Left ventricle myocardium inferior (tissue), 1 donor: ENCODE data around the gene TPTE2. TPM values are rescaled to one million over a fixed set of nuclear protein-coding genes. Genes with fewer than 3 reads are reported as not detected.
"Not testable (repeated sequence)": the region's sequence is repeated elsewhere in the genome, so short reads cannot be mapped to it uniquely, and the experiment has no call there.

Source experiments
- DNase-seq: peaks from one replicate; pipeline ENCODE4 v3.0.0-alpha.2; 2020
- H3K27ac ChIP-seq: fragments of 200-600 bp; replicated peaks from 2 replicates; pipeline ENCODE4 v1.8.0; 2021
- H3K27me3 ChIP-seq: fragments of 200-600 bp; 2 replicates; pipeline ENCODE4 v1.8.0; 2021; ENCODE audit warnings: low read depth
- H3K36me3 ChIP-seq: fragments of 200-600 bp; 2 replicates; pipeline ENCODE4 v1.8.0; 2021
- H3K4me1 ChIP-seq: fragments of 200-600 bp; 2 replicates; pipeline ENCODE4 v1.8.0; 2021
- H3K4me3 ChIP-seq: fragments of 200-600 bp; 2 replicates; pipeline ENCODE4 v1.8.0; 2021; ENCODE audit warnings: mild to moderate bottlenecking, moderate library complexity
- H3K9me3 ChIP-seq: fragments of 200-600 bp; replicated peaks from 2 replicates; pipeline ENCODE4 v1.8.0; 2021
- intact Hi-C: fragments of 100-400 bp; cut with micrococcal nuclease; formaldehyde crosslinking; loops from one replicate; pipeline ENCODE4 v1.11.0; 2022
- total RNA-seq: library from RNA; stranded (reverse); fragmentation: NEBNext Ultra II Directional; extraction: Animal tissue kit (Norgen Biotek cat#: 25700); gene quantifications from one replicate; pipeline ENCODE4 v1.2.1, GENCODE V29; 2021
- TF ChIP-seq, protein P1 (sequence below): fragments of 200-600 bp; IDR thresholded peaks from 2 replicates; pipeline ENCODE4 v1.8.0; 2021; ENCODE audit warnings: antibody characterized with exemption, mild to moderate bottlenecking, borderline replicate concordance
- donor health status: DM: no; HTN: yes; CAD: no; lungs with severe emphysema.

The TPTE2 gene
- total RNA-seq, 1 donor from 2014 or later: not detected

DNA sequence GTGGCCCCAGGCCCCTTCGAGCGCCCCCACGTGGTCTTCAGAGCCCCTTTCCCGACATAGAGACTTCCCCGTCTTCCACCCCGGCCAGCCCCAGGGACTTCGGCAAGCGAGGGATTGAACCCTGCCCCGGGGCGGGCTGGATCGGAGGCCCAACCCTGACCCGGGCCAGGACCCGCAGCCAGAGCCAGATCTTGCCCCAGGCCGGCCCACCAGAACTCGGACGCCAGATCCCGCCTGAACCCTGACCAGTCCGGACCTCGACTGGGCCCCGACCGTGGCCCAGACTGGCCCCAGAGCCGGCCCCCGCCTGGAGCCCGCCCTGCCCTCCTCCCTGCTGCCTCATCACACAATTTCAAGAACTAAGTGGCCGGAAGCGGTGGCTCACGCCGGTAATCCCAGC is 253 bp upstream of the TPTE2 start:
- no peak for DNase-seq
- intact Hi-C loops: no loop called here
- H3K4me3 ChIP-seq: no peak overlapping the region
- TF ChIP-seq, protein P1, sequence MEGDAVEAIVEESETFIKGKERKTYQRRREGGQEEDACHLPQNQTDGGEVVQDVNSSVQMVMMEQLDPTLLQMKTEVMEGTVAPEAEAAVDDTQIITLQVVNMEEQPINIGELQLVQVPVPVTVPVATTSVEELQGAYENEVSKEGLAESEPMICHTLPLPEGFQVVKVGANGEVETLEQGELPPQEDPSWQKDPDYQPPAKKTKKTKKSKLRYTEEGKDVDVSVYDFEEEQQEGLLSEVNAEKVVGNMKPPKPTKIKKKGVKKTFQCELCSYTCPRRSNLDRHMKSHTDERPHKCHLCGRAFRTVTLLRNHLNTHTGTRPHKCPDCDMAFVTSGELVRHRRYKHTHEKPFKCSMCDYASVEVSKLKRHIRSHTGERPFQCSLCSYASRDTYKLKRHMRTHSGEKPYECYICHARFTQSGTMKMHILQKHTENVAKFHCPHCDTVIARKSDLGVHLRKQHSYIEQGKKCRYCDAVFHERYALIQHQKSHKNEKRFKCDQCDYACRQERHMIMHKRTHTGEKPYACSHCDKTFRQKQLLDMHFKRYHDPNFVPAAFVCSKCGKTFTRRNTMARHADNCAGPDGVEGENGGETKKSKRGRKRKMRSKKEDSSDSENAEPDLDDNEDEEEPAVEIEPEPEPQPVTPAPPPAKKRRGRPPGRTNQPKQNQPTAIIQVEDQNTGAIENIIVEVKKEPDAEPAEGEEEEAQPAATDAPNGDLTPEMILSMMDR: no peak
- no peaks in the 10 kb centered on the region for H3K9me3 ChIP-seq
- H3K27me3 ChIP-seq: peaks cover 15% of the 10 kb centered on the region
- H3K36me3 ChIP-seq: no peaks in the 10 kb centered on the region
- peaks cover 3% of the 10 kb centered on the region for H3K4me1 ChIP-seq
- no peak overlapping the region for H3K27ac ChIP-seq

DNA sequence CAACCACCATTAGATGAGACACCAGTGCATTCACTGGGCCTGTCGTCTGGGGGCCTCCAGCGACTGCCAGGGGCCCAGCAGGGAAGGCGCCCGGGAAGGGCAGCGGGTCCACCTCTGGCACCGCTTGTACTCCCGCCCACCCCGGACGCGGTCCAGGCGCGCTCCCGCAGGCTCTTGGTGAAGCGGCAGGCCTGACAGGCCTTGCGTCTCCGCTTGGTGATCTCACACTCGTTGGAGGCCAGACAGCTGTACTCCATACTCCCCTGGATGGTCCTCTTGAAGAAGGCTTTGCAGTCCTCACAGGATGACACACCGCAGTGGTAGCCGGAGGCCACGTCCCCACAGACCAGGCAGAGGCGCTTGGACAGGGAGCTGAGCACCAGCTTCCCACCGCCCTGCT is 660 bp downstream of the TPTE2 start:
- DNase-seq, H3K4me1 ChIP-seq, H3K4me3 ChIP-seq, H3K27me3 ChIP-seq, H3K27ac ChIP-seq, H3K9me3 ChIP-seq, H3K36me3 ChIP-seq, intact Hi-C loops: not testable (repeated sequence)

DNA sequence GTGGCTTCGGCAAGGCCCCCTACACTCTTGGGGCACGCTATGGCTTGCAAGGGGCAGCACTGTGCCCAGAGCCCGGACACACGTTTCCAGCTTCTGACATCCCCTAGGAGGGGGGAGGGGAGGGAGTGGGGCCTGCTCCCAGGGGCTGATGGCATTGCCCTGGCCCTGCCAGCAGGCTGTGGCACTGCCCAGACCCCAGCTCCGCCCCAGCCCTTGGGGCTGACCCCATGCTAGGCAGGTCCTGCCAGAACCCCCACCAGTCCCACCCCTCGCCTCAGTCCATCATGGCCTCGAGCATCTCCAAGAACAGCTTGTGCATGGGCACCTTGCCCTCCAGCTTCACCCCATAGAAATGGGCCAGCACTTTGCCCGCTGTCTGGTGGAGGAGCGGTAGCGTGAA is 1.6 kb downstream of the TPTE2 start:
- DNase-seq, H3K4me3 ChIP-seq, H3K27me3 ChIP-seq, H3K4me1 ChIP-seq, H3K27ac ChIP-seq, intact Hi-C loops, H3K9me3 ChIP-seq, H3K36me3 ChIP-seq: not testable (repeated sequence)

DNA sequence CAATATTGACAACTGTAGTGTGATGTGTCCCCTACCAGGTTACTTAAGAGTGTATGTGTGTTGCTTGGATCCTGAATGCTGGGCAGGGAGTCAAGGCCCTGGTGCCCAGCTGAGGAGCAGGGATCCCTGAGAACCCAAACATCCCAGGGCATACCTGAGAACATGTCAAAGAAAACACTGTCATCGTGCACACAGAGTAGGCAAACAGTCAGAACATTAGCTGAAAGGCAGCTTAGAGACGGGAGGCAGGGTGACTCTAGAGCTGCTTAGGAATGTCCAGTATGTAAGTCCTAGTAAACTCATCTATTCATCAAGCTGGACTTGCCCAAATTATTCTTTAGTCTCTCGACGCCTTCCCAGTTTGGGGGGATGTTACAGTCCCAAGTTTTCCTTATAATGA is 4.0 kb downstream of the TPTE2 start:
- H3K27ac ChIP-seq, H3K36me3 ChIP-seq, intact Hi-C loops, DNase-seq, H3K4me3 ChIP-seq, H3K9me3 ChIP-seq, H3K27me3 ChIP-seq, H3K4me1 ChIP-seq: not testable (repeated sequence)

DNA sequence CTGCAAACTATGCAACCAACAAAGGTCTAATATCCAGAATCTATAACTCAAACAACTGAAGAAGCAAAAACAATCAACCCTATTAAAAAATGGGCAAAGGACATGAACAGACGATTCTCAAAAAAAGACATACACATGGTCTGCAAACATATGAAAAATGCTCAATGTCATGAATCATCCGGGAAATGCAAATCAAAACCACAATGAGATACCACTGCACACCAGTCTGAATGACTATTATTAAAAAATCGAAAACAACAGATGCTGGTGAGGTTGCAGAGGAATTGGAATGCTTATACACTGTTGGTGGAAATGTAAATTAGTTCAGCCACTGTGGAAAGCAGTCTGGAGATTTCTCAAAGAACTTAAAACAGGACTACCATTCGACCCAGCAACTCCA is 12.1 kb downstream of the TPTE2 start:
- H3K4me1 ChIP-seq, intact Hi-C loops, DNase-seq, H3K36me3 ChIP-seq, H3K9me3 ChIP-seq, H3K4me3 ChIP-seq, H3K27ac ChIP-seq, H3K27me3 ChIP-seq: not testable (repeated sequence)

DNA sequence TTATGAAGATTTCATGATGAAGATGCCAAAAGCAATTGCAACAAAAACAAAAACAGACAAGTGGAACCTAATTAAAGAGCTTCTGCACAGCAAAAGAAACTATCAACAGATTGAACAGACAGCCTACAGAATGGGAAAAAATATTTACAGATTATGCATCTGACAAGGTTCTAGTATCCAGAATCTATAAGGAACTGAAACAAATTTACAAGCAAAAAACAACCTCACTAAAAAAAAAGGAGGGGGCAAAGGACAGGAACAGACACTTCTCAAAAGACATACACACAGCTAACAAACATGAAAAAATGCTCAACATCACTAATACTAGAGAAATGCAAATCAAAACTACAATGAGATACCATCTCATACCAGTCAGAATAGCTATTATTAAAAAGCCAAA is 35.7 kb downstream of the TPTE2 start:
- intact Hi-C loops, H3K27ac ChIP-seq, H3K36me3 ChIP-seq, H3K4me3 ChIP-seq, H3K9me3 ChIP-seq, DNase-seq, H3K4me1 ChIP-seq: not testable (repeated sequence)
- H3K27me3 ChIP-seq: peaks cover 16% of the 10 kb centered on the region

DNA sequence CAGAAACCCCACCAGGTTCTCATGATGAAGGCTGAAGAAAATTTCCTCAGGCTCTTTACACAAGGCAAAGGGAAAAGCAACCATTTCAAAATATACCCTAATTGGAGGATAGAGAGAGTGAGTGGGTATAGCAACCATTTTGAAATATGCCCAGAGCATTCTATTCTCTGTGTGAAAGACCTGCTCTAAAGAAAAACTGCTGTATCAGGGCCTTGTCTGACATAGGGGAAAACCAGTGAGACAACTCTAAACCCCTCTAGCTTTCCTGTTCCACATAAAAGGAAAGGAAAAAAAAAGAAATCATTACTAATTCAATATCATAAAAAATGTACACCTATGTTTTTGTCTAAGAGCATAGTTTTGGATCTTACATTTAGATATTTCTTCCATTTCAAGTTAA is 42.3 kb downstream of the TPTE2 start:
- H3K27ac ChIP-seq: no peak overlapping the region
- no peak for DNase-seq
- no peaks in the 10 kb centered on the region for H3K9me3 ChIP-seq
- H3K27me3 ChIP-seq: peaks cover 11% of the 10 kb centered on the region
- H3K4me3 ChIP-seq: no peak overlapping the region
- no peaks in the 10 kb centered on the region for H3K36me3 ChIP-seq
- TF ChIP-seq, protein P1: no peak
- intact Hi-C loops: no loop called here
- no peaks in the 10 kb centered on the region for H3K4me1 ChIP-seq

DNA sequence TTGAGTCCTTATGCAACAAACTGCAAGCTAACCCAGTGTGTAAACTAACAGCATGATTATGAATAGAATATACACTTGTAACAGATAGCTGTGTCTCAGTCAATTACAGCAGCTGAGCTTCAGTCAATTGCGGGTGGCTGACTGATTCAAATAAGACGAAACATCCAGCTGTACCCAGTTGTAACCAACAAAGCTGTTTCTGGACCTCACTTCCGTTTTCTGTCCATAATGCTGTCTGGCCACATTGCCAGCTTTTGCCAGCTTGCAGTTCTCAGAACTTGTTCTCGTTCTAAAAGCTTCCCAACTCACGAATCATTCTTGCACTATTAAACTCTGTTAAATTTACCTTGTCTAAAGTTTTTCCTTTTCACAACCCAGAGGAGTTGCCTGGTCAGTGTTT is 53.7 kb downstream of the TPTE2 start:
- H3K27me3 ChIP-seq, DNase-seq, H3K36me3 ChIP-seq, H3K4me1 ChIP-seq, H3K4me3 ChIP-seq, H3K27ac ChIP-seq, intact Hi-C loops, H3K9me3 ChIP-seq: not testable (repeated sequence)

DNA sequence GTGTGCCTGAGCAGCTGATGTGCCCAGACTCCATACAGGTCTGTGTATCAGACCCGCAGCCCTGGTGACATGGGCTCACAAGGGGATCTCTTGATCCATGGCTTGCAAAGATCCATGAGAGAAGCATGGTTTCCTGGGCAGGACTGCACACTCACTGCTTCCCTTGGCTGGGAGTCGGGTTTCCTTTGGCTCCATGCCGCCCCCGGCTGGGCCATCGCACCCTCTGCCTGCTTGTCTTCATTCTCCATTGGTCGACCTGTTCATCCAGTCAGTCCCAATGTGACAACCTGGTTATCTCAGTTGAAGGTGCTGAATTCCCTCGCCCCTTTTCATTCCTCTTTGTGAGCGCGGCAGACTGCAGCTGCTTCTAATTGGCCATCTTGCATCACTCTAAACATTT is 101.2 kb downstream of the TPTE2 start:
- H3K27me3 ChIP-seq, H3K36me3 ChIP-seq, H3K4me3 ChIP-seq, H3K4me1 ChIP-seq, DNase-seq, H3K27ac ChIP-seq, intact Hi-C loops: not testable (repeated sequence)
- H3K9me3 ChIP-seq: peaks cover 23% of the 10 kb centered on the region
